Omental fat pad (tissue), 4 donors: Measurements from ENCODE around the gene TPO. TPM values are rescaled to one million over a fixed set of nuclear protein-coding genes. Genes with fewer than 3 reads are reported as not detected.

ENCODE experiments used
- ATAC-seq: fragments of 150-250 bp; one replicate; pipeline ENCODE4 v1.9.1; 2016; ENCODE audit warnings: mild to moderate bottlenecking, moderate library complexity; ENCODE audit not compliant: low FRiP score
- DNase-seq: peaks from one replicate; pipeline ENCODE4 v3.0.0-alpha.2; 2019; ENCODE audit warnings: low spot score
- CTCF ChIP-seq, 3 donors: fragments of 450-650 bp; IDR thresholded peaks; one replicate each; pipeline ENCODE4 v1.5.1; 2016 to 2017; ENCODE audit warnings: antibody characterized with exemption in 3 of 3, mild to moderate bottlenecking in 3 of 3, moderate library complexity in 2 of 3
- total RNA-seq, 4 donors: library from RNA; depleted of rRNA; stranded (reverse); fragments of >200 nt; gene quantifications; one replicate each; pipeline ENCODE4 v1.1.0, GENCODE V29; 2016

TPO gene
- total RNA-seq, 4 donors from 2014 or later = 3.0 to 27.1 (median 13.1) TPM

GRCh38 chr2:1482253-1482675 is 69.0 kb downstream of the TPO start:
- ATAC-seq (no peak), DNase-seq (no peak)

DNA sequence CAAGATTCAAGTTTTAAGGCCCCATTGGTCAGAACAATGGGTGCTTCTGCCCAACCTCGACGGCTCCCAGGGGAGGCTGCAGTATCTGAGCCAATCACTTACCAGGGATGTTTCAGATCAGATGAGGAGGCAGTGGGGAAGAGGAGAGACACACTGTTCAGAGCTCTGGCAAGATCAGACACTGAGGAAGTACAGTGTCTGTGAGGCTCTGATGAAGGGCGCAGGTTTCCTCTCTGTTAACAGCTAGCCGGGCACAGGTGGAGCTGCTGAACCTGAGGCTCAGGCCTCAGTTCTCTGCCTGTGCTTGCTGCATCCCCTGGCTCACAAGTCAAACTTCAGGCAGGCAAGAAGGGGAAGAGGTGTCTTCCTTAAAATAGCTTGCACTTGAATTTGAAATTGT is 69.7 kb downstream of the TPO start:
- no peak for TF ChIP-seq CTCF (IDR thresholded peaks at IDR 0.05)
- DNase-seq (no peak), ATAC-seq (no peak)

More at GRCh38 chr2:1482253-1482675, 69.0 kb downstream of the TPO start:
- no peak for TF ChIP-seq CTCF (IDR thresholded peaks at IDR 0.05)

- ATAC-seq (no peak), DNase-seq (no peak)
- TF ChIP-seq CTCF (IDR thresholded peaks at IDR 0.05) = no peak
Measured at GRCh38 chr2:1483551-1483950, 70.3 kb downstream of the TPO start.

GRCh38 chr2:1484131-1484884 is 71.0 kb downstream of the TPO start:
- ATAC-seq (no peak), DNase-seq (no peak)
- TF ChIP-seq CTCF (IDR thresholded peaks at IDR 0.05) = no peak

DNA sequence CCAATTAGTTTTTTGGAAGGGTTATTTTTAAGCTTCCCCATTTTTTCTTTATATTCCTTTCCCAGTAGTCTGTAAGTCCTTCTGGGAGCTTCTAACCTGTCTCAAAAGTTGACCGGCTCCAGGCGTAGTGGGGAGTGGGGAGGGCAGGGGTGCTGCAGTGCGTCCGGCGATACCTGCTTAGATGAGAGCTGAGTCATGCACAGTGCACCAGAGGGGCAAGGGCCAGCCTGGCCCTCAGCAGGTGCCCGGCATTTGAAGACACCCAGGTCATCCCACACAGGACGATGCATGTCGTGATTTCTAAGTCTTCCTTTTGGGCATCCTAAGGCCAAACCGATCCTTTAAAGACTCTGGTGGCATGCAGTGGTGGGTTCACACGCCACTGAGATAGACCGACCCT is 73.4 kb downstream of the TPO start:
- DNase-seq = no peak
- ATAC-seq = no peak
- no peak for TF ChIP-seq CTCF (IDR thresholded peaks at IDR 0.05)

DNA sequence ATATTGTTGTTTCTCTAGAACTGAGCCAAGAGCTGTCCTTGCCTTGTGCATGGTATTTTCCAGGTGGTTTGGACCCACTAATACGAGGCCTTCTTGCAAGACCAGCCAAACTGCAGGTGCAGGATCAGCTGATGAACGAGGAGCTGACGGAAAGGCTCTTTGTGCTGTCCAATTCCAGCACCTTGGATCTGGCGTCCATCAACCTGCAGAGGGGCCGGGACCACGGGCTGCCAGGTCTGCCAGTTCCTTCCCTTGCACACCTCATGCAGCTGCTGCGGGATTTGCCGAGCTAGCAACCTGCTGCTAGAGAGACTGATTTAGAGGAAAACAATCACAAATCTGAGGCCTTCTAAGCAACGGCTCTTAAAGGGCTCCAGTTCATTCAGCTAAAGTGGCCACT is 74.5 kb downstream of the TPO start:
- no peak for DNase-seq
- ATAC-seq = no peak

More for the DNA sequence above, 74.5 kb downstream of the TPO start:
- TF ChIP-seq CTCF (IDR thresholded peaks at IDR 0.05) = no peak
